Measurements from ENCODE around the gene NTM. TPM values are rescaled to one million over a fixed set of nuclear protein-coding genes. Genes with fewer than 3 reads are reported as not detected.

The NTM gene
- total RNA-seq, 1 experiment from 2014 or later = 8.6 TPM

- BruUV-seq (replicated peaks) = no TSS peak
- CTCF ChIA-PET = no interaction called here
- no peak overlapping the region for H3K27ac ChIP-seq (ENCODE audit: low read depth, low read length, poor library complexity, severe bottlenecking)
- intact Hi-C loops (cut with micrococcal nuclease; ENCODE audit: unreplicated experiment) = no loop called here
- POLR2A ChIA-PET (ENCODE audit: low non-redundant PET) = no interaction called here
- no peaks in the 10 kb centered on the region for H3K36me3 ChIP-seq (ENCODE audit: insufficient read depth, low read length, poor library complexity, severe bottlenecking)
- TF ChIP-seq, protein P1, sequence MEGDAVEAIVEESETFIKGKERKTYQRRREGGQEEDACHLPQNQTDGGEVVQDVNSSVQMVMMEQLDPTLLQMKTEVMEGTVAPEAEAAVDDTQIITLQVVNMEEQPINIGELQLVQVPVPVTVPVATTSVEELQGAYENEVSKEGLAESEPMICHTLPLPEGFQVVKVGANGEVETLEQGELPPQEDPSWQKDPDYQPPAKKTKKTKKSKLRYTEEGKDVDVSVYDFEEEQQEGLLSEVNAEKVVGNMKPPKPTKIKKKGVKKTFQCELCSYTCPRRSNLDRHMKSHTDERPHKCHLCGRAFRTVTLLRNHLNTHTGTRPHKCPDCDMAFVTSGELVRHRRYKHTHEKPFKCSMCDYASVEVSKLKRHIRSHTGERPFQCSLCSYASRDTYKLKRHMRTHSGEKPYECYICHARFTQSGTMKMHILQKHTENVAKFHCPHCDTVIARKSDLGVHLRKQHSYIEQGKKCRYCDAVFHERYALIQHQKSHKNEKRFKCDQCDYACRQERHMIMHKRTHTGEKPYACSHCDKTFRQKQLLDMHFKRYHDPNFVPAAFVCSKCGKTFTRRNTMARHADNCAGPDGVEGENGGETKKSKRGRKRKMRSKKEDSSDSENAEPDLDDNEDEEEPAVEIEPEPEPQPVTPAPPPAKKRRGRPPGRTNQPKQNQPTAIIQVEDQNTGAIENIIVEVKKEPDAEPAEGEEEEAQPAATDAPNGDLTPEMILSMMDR (conservative IDR thresholded peaks at IDR 0.05; ENCODE audit: low read depth, low read length) = no peak
- no peak for TF ChIP-seq EZH2 (IDR thresholded peaks at IDR 0.05; ENCODE audit: borderline replicate concordance, low read depth, low read length, poor library complexity, severe bottlenecking)
- H3K9me3 ChIP-seq (ENCODE audit: low read depth, low read length, poor library complexity, severe bottlenecking) = no peaks in the 10 kb centered on the region
- no peak overlapping the region for H3K4me3 ChIP-seq (ENCODE audit: low read depth, low read length, poor library complexity, severe bottlenecking)
- no peaks in the 10 kb centered on the region for H3K27me3 ChIP-seq (replicated peaks; ENCODE audit: insufficient read depth, low read depth, low read length, poor library complexity)
- peaks cover 26% of the 10 kb centered on the region for H3K4me1 ChIP-seq (ENCODE audit: insufficient read depth, low read length, poor library complexity, severe bottlenecking)
- no peak for DNase-seq (ENCODE audit: low spot score)
These were observed 572.9 kb downstream of the NTM start for GRCh38 chr11:131943295-131943694.

DNA sequence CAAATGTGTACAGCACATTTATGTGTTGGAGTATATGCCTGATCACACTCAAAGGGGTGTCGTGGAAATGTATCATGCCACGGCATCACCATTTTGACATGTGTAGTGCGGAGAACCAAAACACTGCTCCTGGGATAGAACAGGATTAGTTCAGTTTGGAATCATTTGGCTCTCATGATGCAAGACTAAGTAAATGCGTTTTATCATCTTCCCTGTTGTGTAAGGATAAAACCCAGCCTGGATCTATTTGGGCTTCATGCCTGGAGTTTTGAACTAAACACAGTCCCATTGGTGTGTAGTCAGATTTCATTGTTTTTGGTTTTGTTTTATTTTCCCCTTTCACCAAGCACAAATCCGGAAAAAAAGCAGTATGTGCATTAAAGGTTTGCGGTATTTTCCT lies 574.3 kb downstream of the NTM start:
- no peaks in the 10 kb centered on the region for H3K36me3 ChIP-seq (ENCODE audit: insufficient read depth, low read length, poor library complexity, severe bottlenecking)
- no peak overlapping the region for H3K4me3 ChIP-seq (ENCODE audit: low read depth, low read length, poor library complexity, severe bottlenecking)
- ChIA-PET POLR2A (ENCODE audit: low non-redundant PET) (no interaction called here), CTCF (no interaction called here)
- H3K27me3 ChIP-seq (replicated peaks; ENCODE audit: insufficient read depth, low read depth, low read length, poor library complexity) = no peaks in the 10 kb centered on the region
- no peak for TF ChIP-seq EZH2 (IDR thresholded peaks at IDR 0.05; ENCODE audit: borderline replicate concordance, low read depth, low read length, poor library complexity, severe bottlenecking)
- TF ChIP-seq, protein P1 (conservative IDR thresholded peaks at IDR 0.05; ENCODE audit: low read depth, low read length) = no peak
- peaks cover 22% of the 10 kb centered on the region for H3K4me1 ChIP-seq (ENCODE audit: insufficient read depth, low read length, poor library complexity, severe bottlenecking)
- BruUV-seq (replicated peaks) = no TSS peak
- peak overlapping the region; percentile 18 for H3K27ac ChIP-seq (ENCODE audit: low read depth, low read length, poor library complexity, severe bottlenecking)
- H3K9me3 ChIP-seq (ENCODE audit: low read depth, low read length, poor library complexity, severe bottlenecking) = no peaks in the 10 kb centered on the region
- intact Hi-C loops (cut with micrococcal nuclease; ENCODE audit: unreplicated experiment) = no loop called here
- peak; percentile 45 for DNase-seq (ENCODE audit: low spot score)

- H3K27me3 ChIP-seq (replicated peaks; ENCODE audit: insufficient read depth, low read depth, low read length, poor library complexity) = no peaks in the 10 kb centered on the region
- H3K36me3 ChIP-seq (ENCODE audit: insufficient read depth, low read length, poor library complexity, severe bottlenecking) = no peaks in the 10 kb centered on the region
- POLR2A ChIA-PET (ENCODE audit: low non-redundant PET) = no interaction called here
- no peak for DNase-seq (ENCODE audit: low spot score)
- H3K4me1 ChIP-seq (ENCODE audit: insufficient read depth, low read length, poor library complexity, severe bottlenecking) = peaks cover 22% of the 10 kb centered on the region
- H3K9me3 ChIP-seq (ENCODE audit: low read depth, low read length, poor library complexity, severe bottlenecking) = no peaks in the 10 kb centered on the region
- TF ChIP-seq, protein P1 (conservative IDR thresholded peaks at IDR 0.05; ENCODE audit: low read depth, low read length) = no peak
- TF ChIP-seq EZH2 (IDR thresholded peaks at IDR 0.05; ENCODE audit: borderline replicate concordance, low read depth, low read length, poor library complexity, severe bottlenecking) = no peak
- CTCF ChIA-PET = no interaction called here
- intact Hi-C loops (cut with micrococcal nuclease; ENCODE audit: unreplicated experiment) = no loop called here
- no peak overlapping the region for H3K4me3 ChIP-seq (ENCODE audit: low read depth, low read length, poor library complexity, severe bottlenecking)
- BruUV-seq (replicated peaks) = no TSS peak
- no peak overlapping the region for H3K27ac ChIP-seq (ENCODE audit: low read depth, low read length, poor library complexity, severe bottlenecking)
These were observed 575.3 kb downstream of the NTM start for GRCh38 chr11:131945706-131946105.
